SK-N-SH (cell line): ENCODE data around the gene PNPLA5.

Source experiments
- EP300 ChIP-seq, 2 experiments: IDR thresholded peaks; 2 replicates each; pipeline versions ENCODE4 v1.4.0 to v1.6.1; 2012; ENCODE audit warnings: borderline replicate concordance in 1 of 2, low read depth in 1 of 2, low read length in 1 of 2
- FOXJ3 ChIP-seq: sonication (generic); formaldehyde crosslinking; IDR thresholded peaks from 2 replicates; pipeline ENCODE4 v1.5.1; 2020; ENCODE audit warnings: mild to moderate bottlenecking, missing genetic modification reagents
- FOXM1 ChIP-seq: IDR thresholded peaks from 2 replicates; pipeline ENCODE4 v1.4.0; 2012; ENCODE audit warnings: low read depth, mild to moderate bottlenecking
- NFIC ChIP-seq: IDR thresholded peaks from 2 replicates; pipeline ENCODE4 v1.4.0; 2012; ENCODE audit warnings: borderline replicate concordance
- POLR2AphosphoS5 ChIP-seq: IDR thresholded peaks from 2 replicates; pipeline ENCODE4 v1.6.1; 2012; ENCODE audit warnings: low read depth, low read length
- TAF1 ChIP-seq: IDR thresholded peaks from 2 replicates; pipeline ENCODE4 v1.6.1; 2012; ENCODE audit warnings: low read depth, mild to moderate bottlenecking, low read length, moderate library complexity, borderline replicate concordance
- YY1 ChIP-seq: IDR thresholded peaks from 2 replicates; pipeline ENCODE4 v1.4.0; 2012; ENCODE audit warnings: low read depth, mild to moderate bottlenecking
- TF ChIP-seq, protein P1 (sequence below): fragments of 200-600 bp; sonication (generic); IDR thresholded peaks from 2 replicates; pipeline ENCODE4 v1.6.1; 2017; ENCODE audit warnings: antibody characterized with exemption, mild to moderate bottlenecking, moderate library complexity
- TF ChIP-seq, protein P2 (sequence below): IDR thresholded peaks from 2 replicates; pipeline ENCODE4 v1.4.0; 2012; ENCODE audit warnings: low read depth
- TF ChIP-seq, protein P3 (sequence below): IDR thresholded peaks from 2 replicates; pipeline ENCODE4 v1.4.0; 2012; ENCODE audit warnings: low read depth, borderline replicate concordance

DNA sequence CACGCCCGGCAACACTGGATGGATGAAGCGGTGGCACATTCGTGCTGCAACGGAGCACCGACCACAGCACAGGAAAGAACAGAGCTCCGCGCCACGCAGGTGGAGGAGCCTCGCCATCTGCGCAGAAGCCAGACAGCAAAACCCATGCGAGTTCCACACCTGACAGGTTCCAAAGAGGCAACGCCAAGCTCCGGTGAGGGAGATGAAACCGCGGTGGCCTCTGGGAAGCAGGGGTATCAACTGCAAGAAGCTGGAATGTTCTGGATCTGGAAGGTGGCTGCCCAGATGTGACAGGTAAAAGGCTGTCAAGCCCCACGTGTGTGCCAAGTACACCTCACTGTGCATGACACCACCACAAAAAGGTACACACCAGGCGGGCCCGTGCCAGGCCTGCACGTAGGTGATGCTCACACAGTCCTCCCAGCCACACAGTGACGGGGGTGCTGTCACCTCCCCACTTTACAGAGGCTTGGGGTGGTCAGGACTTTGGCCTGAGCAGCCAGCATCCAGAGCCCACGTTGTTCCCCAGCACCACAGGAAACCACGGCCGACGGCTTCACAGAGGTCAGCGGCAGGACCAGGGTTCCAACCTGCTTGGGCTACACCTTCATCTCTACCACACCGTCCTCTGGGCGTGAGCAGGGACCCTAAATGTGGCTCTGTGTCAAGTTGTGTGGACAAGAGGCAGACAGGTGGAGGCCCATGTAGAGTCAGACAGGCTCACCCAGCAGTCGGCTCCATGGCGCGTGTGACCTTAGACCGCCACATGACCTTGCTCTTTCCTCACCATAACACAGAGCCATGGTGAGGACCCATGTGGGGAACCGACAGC lies 60.0 kb downstream of the PNPLA5 start:
- TF ChIP-seq YY1 = no peak
- TF ChIP-seq EP300 (IDR thresholded peaks at IDR 0.05; ENCODE audit: borderline replicate concordance in 1 of 2, low read depth in 1 of 2, low read length in 1 of 2) = no peak
- TF ChIP-seq, protein P1, sequence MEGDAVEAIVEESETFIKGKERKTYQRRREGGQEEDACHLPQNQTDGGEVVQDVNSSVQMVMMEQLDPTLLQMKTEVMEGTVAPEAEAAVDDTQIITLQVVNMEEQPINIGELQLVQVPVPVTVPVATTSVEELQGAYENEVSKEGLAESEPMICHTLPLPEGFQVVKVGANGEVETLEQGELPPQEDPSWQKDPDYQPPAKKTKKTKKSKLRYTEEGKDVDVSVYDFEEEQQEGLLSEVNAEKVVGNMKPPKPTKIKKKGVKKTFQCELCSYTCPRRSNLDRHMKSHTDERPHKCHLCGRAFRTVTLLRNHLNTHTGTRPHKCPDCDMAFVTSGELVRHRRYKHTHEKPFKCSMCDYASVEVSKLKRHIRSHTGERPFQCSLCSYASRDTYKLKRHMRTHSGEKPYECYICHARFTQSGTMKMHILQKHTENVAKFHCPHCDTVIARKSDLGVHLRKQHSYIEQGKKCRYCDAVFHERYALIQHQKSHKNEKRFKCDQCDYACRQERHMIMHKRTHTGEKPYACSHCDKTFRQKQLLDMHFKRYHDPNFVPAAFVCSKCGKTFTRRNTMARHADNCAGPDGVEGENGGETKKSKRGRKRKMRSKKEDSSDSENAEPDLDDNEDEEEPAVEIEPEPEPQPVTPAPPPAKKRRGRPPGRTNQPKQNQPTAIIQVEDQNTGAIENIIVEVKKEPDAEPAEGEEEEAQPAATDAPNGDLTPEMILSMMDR = no peak
- no peak for TF ChIP-seq FOXJ3 (CRISPR knock-in tag)
- TF ChIP-seq, protein P2, sequence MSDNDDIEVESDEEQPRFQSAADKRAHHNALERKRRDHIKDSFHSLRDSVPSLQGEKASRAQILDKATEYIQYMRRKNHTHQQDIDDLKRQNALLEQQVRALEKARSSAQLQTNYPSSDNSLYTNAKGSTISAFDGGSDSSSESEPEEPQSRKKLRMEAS = no peak
- TF ChIP-seq, protein P3, sequence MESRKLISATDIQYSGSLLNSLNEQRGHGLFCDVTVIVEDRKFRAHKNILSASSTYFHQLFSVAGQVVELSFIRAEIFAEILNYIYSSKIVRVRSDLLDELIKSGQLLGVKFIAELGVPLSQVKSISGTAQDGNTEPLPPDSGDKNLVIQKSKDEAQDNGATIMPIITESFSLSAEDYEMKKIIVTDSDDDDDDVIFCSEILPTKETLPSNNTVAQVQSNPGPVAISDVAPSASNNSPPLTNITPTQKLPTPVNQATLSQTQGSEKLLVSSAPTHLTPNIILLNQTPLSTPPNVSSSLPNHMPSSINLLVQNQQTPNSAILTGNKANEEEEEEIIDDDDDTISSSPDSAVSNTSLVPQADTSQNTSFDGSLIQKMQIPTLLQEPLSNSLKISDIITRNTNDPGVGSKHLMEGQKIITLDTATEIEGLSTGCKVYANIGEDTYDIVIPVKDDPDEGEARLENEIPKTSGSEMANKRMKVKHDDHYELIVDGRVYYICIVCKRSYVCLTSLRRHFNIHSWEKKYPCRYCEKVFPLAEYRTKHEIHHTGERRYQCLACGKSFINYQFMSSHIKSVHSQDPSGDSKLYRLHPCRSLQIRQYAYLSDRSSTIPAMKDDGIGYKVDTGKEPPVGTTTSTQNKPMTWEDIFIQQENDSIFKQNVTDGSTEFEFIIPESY = no peak
- no peak for TF ChIP-seq POLR2AphosphoS5
- TF ChIP-seq TAF1 = no peak
- TF ChIP-seq FOXM1 = no peak
- TF ChIP-seq NFIC = no peak
